HG03439 (cell line): ENCODE results near the gene TSPAN17.
"Not testable (repeated sequence)": the region's sequence is repeated elsewhere in the genome, so short reads cannot be mapped to it uniquely, and the experiment has no call there.

Experiments used
- ATAC-seq: cut with Tn5 transposase; IDR thresholded peaks from one replicate; pipeline ENCODE4 v1.9.1; 2021; ENCODE audit warnings: mild to moderate bottlenecking, moderate library complexity; ENCODE audit not compliant: unreplicated experiment

The TSPAN17 gene

GRCh38 chr5:176676361-176676824 is 29.1 kb downstream of the TSPAN17 start:
- ATAC-seq: no peak

DNA sequence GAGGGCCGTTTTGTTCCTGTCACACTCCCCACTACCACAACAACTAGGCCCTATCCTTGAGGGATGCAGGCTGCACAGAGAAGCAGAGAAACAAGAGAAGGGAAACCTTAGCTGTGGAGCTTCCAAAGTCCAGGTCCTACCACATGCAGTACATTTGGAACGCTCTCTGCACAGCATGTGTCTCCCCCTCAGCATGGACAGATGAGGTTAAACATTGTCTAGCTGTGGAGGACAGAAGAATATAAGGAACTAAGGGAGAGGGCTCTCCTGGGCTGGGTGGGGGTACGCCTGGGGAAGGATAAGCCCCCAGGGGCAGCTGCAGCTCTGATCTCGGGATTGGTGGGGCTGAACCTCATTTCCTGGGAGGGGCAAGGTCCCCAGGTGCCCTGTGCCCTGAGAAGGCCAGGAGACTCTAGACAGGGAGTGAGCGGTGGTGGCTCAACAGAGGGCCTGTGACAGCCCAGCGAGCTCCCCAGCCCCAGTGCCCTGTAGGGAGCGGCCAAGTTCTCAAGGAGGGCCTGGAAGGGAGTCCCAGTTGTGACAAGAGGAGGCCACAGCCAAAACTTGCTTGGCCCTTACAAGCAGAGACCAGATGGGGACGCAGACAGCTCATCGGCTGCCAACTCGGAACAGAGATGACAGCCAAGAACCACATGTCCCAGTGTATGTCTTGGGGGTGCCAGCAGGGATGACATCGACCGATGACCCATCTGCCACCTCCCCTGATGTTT is 30.1 kb downstream of the TSPAN17 start:
- ATAC-seq: no peak

DNA sequence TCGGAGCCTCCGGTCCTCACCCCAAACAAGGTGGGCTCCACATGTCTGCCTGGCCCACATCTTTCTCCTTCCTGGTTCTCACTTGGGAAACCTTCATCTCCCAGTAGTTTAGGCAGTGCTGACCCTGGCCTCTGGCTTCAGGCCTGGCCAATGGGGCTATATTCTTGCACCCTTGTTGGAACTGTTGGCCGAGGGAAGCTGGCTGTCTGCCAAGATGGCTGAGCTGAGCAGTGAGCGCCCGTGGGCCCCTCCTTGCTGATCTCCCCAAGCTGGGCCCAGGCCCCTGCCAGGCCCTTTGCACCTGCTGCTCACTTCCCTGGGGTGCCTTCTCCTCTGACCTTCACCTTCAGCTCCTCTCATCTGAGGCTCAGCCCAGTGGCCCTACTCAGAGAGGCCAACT is 31.3 kb downstream of the TSPAN17 start:
- no peak for ATAC-seq

GRCh38 chr5:176679365-176680225 is 32.3 kb downstream of the TSPAN17 start:
- ATAC-seq: no peak

DNA sequence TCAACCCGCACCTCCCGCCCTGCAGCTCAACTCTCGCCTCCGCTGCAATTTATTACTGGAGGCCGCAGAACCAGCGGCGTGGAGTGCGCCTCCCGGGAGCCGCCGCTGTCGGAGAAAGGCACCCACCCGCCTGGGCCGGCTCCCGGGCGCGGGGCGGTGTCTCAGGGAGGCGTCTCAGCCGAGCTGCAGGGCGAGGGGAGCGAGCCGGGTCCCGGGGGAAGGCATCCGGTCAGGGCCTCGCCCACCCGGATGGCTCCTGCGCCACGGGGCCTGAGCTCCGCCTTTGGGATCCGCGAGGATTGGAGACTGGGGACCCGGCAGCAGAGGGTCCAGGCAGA is 32.9 kb downstream of the TSPAN17 start:
- ATAC-seq: no peak

GRCh38 chr5:176682016-176682531 is 34.8 kb downstream of the TSPAN17 start:
- no peak for ATAC-seq

DNA sequence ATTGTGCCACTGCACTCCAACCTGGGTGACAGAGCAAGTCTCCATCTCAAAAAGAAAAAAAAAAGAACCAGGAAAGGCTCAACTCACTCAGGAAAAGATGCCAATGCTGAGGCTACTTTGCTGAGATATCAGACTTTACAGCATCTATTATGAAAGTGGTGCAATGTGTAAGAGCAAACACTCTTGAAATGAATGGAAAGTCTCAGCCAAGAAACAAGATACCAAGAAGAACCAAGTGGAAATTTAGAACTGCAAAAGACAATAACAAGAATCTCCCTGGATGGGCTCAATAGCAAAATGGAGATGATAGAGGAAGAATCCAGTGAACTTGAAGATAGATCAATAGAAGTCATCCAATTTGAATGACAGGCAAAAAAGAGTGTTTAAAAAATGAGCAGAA is 37.7 kb downstream of the TSPAN17 start:
- no peak for ATAC-seq

GRCh38 chr5:176687247-176687646 is 40.0 kb downstream of the TSPAN17 start:
- ATAC-seq: no peak

DNA sequence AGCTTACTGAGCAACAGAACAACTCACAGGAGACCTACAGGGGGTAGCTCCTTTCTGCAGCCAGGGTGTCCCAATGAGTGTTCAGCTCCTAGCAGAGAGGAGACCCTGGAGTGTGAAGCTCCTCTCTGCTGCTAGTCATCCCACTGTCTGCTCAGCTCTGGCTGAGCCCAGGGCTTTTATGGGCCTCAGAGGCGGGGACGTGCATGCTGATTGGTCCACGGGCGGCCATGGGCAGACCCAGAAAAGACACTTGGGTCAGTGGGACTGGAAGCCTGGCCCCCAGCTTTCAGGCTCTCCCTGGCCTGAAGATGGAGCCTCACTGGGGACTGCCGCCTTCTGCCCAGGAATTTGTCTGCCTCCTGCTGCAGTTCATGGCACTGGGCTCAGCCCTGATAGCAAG is 40.6 kb downstream of the TSPAN17 start:
- no peak for ATAC-seq

GRCh38 chr5:176690911-176691310 is 43.6 kb downstream of the TSPAN17 start:
- ATAC-seq: no peak

GRCh38 chr5:176691524-176691923 is 44.2 kb downstream of the TSPAN17 start:
- ATAC-seq: no peak

DNA sequence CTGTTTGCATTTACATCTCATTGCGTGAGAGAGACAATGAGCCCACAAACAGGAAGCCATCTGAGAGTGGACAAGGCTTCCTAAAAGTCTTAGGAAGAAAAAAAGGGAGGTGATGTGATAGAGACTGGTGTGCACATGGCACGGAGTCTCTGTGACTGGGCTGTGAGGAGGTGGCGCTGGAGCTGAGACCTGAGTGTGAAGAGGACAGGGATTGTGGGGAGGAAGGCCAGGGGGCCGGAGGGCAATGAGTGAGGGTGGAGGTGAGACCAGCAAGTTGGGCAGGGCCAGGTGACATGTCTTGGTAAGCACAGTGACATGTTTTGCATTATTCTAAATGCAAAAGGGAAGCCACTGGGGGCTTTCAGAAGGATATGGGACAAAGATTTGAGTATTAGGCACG is 45.0 kb downstream of the TSPAN17 start:
- ATAC-seq: no peak

GRCh38 chr5:176692839-176693476 is 45.7 kb downstream of the TSPAN17 start:
- ATAC-seq: no peak

DNA sequence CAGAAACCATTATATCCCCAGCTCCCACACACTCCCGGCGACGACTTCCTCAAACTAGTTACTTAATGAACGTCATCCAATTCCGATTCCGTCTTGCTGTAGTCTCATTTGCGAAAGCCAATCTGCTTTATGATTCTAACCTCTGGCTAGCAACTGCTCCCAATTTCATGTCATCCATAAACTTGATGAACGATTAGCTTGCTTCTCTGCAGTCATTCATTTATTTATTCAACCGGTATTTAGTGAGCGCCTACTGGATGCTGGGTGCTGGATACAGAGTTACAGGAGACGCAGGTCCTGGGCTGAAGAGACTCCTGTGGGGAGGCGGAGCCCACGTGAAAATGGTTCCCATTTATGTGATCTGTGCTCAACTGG is 46.2 kb downstream of the TSPAN17 start:
- ATAC-seq: no peak

GRCh38 chr5:176694146-176694545 is 46.9 kb downstream of the TSPAN17 start:
- ATAC-seq: no peak

DNA sequence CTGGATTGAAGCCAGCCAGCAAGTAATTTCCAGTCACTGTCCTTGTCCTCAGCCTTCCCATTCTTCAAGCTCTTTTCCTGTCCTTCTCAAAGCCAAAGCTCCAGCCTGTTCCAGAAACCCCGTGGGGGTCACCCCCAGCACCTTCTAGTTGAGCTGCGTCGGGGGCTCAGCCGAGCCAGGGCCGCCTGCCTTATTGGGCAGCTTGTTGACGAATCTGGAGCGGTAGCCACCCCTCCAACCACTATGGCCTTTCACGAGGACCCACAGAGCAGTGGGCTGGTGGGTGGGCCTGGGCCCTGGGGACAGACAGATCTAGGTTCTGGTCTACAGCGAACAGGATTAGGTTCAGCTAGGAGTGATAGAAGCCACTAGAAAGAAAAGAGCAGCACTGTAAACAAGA is 47.3 kb downstream of the TSPAN17 start:
- no peak for ATAC-seq

DNA sequence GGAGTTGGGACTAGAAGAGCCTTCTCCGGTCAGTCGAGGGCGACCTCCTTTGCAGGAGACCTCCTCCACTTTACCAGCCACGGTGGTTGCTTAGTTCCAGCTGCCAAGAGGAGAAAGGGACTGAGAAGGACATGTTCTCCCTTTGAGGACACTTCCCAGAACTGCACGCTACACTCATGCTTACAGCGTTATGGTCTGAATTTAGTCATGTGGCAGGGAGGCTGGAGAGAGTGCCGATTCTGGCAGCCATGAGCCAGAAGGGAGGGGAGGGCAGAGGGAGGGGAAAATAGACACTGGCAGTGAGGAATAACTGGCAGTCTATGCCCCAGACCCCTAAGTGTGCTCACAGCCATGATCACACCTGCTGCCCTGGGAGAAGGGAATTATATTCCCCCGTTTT is 47.8 kb downstream of the TSPAN17 start:
- ATAC-seq: no peak

GRCh38 chr5:176697267-176697933 is 50.1 kb downstream of the TSPAN17 start:
- ATAC-seq: no peak

GRCh38 chr5:176697934-176698538 is 50.8 kb downstream of the TSPAN17 start:
- ATAC-seq: no peak

GRCh38 chr5:176699446-176699845 is 52.2 kb downstream of the TSPAN17 start:
- not testable (repeated sequence) for ATAC-seq
